AG08395 (cell line): ENCODE measurements around the gene ZNF407.

Source experiments
- DNase-seq: peaks from one replicate; pipeline ENCODE4 v3.0.0; 2012; ENCODE audit warnings: mixed read lengths, low spot score

ZNF407 gene

GRCh38 chr18:74728586-74728985 is 130.9 kb downstream of the ZNF407 start:
- no peak for DNase-seq

GRCh38 chr18:74731097-74731496 is 133.4 kb downstream of the ZNF407 start:
- peak; percentile 65 for DNase-seq

GRCh38 chr18:74732380-74732779 is 134.7 kb downstream of the ZNF407 start:
- DNase-seq: no peak

GRCh38 chr18:74733598-74733997 is 135.9 kb downstream of the ZNF407 start:
- DNase-seq: no peak

GRCh38 chr18:74734013-74734444 is 136.4 kb downstream of the ZNF407 start:
- no peak for DNase-seq

GRCh38 chr18:74739926-74740325 is 142.3 kb downstream of the ZNF407 start:
- no peak for DNase-seq

GRCh38 chr18:74742573-74743243 is 145.0 kb downstream of the ZNF407 start:
- DNase-seq: peak; percentile 11

- peak; percentile 59 for DNase-seq
These were observed 148.1 kb downstream of the ZNF407 start for GRCh38 chr18:74745633-74746403.

- DNase-seq: no peak
These were observed 151.1 kb downstream of the ZNF407 start for GRCh38 chr18:74748809-74749208.

GRCh38 chr18:74758995-74759394 is 161.3 kb downstream of the ZNF407 start:
- DNase-seq: no peak

- no peak for DNase-seq
These were observed 162.4 kb downstream of the ZNF407 start for GRCh38 chr18:74760026-74760425.

GRCh38 chr18:74760436-74760835 is 162.8 kb downstream of the ZNF407 start:
- DNase-seq: no peak

GRCh38 chr18:74766251-74766650 is 168.6 kb downstream of the ZNF407 start:
- no peak for DNase-seq

- DNase-seq: no peak
These were observed 170.4 kb downstream of the ZNF407 start for GRCh38 chr18:74768096-74768495.

- no peak for DNase-seq
These were observed 175.5 kb downstream of the ZNF407 start for GRCh38 chr18:74773171-74773624.

- DNase-seq: no peak
These were observed 176.8 kb downstream of the ZNF407 start for GRCh38 chr18:74774486-74774885.

GRCh38 chr18:74775239-74775638 is 177.6 kb downstream of the ZNF407 start:
- DNase-seq: no peak

- peak; percentile 27 for DNase-seq
These were observed 180.6 kb downstream of the ZNF407 start for GRCh38 chr18:74778191-74778847.

- DNase-seq: no peak
These were observed 187.1 kb downstream of the ZNF407 start for GRCh38 chr18:74784752-74785151.

GRCh38 chr18:74785632-74786031 is 188.0 kb downstream of the ZNF407 start:
- no peak for DNase-seq

- DNase-seq: no peak
These were observed 191.0 kb downstream of the ZNF407 start for GRCh38 chr18:74788657-74789056.

- no peak for DNase-seq
These were observed 191.4 kb downstream of the ZNF407 start for GRCh38 chr18:74789078-74789477.

- no peak for DNase-seq
These were observed 192.8 kb downstream of the ZNF407 start for GRCh38 chr18:74790451-74790850.
